Activated naive CD4-positive, alpha-beta T cell treated with anti-CD3 and anti-CD28 coated beads, Interleukin-2, amount 50 U/mL, for 72 hours (primary cell): Measurements from ENCODE around the gene MLLT6. TPM values are rescaled to one million over a fixed set of nuclear protein-coding genes. Genes with fewer than 3 reads are reported as not detected.

ENCODE experiments used
- ATAC-seq, 2 donors: fragments of 150-1000 bp; cut with Tn5 transposase; 2 replicates each; pipeline ENCODE4 v1.10.0; 2021; ENCODE audit warnings: mild to moderate bottlenecking in 2 of 2, moderate library complexity in 2 of 2
- DNase-seq, 2 donors: peaks; one replicate each; pipeline ENCODE4 v3.0.0; 2021 to 2022; ENCODE audit warnings: low spot score in 2 of 2
- H3K27ac Mint-ChIP-seq, 2 donors: one replicate each; pipeline ENCODE4 v1.8.0; 2022; ENCODE audit warnings: mild to moderate bottlenecking in 2 of 2, mixed read lengths in 2 of 2
- H3K36me3 Mint-ChIP-seq, 2 donors: one replicate each; pipeline ENCODE4 v1.8.0; 2022; ENCODE audit warnings: mixed read lengths in 2 of 2
- H3K9me3 Mint-ChIP-seq, 2 donors: one replicate each; pipeline ENCODE4 v1.8.0; 2022; ENCODE audit warnings: mixed read lengths in 2 of 2
- total RNA-seq, 2 donors: library from RNA; stranded (reverse); gene quantifications; one replicate each; pipeline ENCODE4 v1.2.3, GENCODE V29; 2022

Gene MLLT6
- total RNA-seq, 2 donors from 2014 or later: 204 to 288 TPM

DNA sequence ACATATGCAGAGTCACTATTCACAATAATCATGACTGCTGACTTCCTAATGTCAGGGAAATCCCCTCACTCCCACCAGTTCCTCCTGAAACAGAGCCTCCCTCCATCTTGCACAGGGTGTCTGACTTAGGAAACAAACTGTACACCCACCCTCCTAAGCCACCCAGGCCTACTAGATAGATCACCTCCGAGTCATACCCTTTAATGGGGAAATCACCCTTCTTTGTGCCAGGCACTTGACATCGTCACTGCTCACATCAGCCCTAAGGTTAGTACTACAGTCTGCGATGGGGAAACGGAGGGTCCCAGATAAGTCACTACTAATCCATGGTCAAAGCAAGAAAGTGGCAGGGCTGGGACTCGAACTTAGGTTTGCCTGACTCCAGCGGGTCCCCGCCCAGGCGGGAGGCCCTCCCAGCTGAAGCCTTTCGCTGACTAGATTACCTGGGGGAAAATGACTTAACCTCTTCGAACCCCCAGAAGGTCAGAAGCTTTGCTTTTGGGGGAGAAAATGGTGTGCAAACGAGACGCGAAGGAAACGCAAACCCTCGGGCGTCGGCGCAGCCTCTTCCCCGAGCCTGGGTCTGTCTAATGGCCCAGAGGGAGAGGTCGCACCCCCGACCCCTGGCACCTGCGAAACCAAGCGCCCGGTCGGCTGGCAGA lies 3.4 kb upstream of the MLLT6 start:
- Mint-ChIP-seq H3K36me3 (peaks cover 30 to 36% of the 10 kb centered on the region in 2 donors), H3K9me3 (peaks cover 4% of the 10 kb centered on the region in 2 donors), H3K27ac (peak overlapping the region; percentile 99 to 100)
- peak; percentile 75 to 76 for ATAC-seq
- DNase-seq: peak; percentile 76 to 87

DNA sequence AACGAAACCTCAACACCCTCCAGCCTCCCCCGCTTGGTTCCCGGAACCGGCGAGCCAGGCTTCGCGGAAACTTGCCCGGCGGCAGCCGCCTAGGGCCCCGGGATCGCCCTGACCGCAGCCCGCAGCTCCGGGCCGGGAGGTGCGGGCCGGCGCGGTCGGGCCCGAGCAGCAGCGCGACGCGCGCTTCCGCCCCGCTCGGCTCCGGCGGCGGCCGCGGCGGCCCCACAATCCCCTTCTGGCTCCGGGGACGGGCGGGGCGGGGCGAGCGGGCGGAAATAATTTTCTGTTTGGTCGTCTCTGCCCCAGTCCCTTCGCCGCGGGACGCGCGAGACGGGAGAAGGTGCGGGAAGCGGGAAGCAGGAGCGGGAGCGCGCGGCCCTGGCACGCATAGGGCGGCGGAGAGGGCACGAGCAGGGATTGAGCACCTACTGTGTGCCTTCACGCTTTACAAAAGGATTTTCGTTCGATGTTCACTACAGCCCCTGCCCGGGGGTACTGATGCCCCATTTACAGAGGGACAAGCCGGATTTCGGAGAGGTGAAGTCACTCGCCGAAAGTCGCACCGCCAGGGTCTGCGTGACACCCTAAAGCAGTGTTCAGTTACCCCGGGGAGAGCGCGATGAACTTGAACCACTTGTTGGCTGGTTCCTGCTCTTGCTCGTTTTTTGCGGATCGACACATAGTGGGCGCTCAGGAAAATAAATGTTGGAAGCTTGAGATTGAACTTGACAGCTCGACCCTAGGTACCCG lies 2.7 kb upstream of the MLLT6 start:
- H3K27ac Mint-ChIP-seq: peak overlapping the region; percentile 100
- H3K36me3 Mint-ChIP-seq: peaks cover 35 to 43% of the 10 kb centered on the region in 2 donors
- peaks cover 4% of the 10 kb centered on the region in 2 donors for H3K9me3 Mint-ChIP-seq
- peak; percentile 75 to 85 for DNase-seq
- peak; percentile 10 to 49 for ATAC-seq

GRCh38 chr17:38702916-38703741 lies 1.9 kb upstream of the MLLT6 start:
- peaks cover 4% of the 10 kb centered on the region in 2 donors for H3K9me3 Mint-ChIP-seq
- H3K36me3 Mint-ChIP-seq: peaks cover 41 to 48% of the 10 kb centered on the region in 2 donors
- H3K27ac Mint-ChIP-seq: peak overlapping the region; percentile 100
- DNase-seq: peak; percentile 29 to 68
- no peak for ATAC-seq

DNA sequence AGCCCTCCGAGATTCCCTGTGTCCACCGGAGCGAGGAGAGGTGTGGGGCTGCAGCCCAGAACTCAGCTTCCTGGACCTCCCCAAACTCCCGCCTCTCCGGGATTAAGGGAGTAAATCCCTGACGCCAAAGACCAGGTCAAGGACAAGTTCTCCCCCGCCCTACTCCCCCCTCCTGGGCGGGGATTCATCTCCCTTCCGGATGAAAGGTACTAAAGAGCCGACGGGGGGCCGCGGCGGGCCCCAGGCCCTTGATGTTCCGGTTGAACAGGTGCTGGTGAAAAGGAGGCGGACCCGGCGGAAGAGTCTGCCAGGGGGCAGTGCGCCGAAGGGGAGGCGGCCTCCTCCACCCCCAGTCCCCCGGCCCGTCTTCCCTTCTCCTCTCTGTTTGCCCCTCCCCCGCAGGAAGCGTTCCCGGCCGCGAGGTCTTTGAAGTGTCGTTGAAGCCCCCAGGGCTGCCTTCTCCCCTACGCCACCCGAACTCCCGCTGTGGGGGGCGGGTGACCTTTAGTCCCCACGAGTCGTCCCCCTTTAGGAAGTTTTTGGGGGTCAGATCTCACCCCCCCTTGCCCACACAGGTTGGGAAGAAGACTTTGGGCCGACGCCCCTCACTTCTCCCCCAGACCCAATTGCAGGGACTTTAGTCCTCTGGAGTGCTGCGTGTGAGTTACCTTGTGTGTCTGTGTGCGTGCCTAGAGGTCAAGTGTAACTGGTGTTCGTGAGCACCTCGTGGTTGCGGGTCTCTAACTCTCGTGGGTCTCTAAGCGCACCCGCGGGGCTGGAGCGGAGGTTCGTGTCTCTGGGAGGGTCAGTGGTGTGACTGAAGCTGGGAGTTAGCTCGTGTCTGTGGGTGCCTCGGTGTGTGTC lies 1.1 kb upstream of the MLLT6 start:
- peak overlapping the region; percentile 100 for H3K27ac Mint-ChIP-seq
- peaks cover 4% of the 10 kb centered on the region in 2 donors for H3K9me3 Mint-ChIP-seq
- peak; percentile 78 to 83 for DNase-seq
- ATAC-seq: peak; percentile 3 to 29
- H3K36me3 Mint-ChIP-seq: peaks cover 44 to 48% of the 10 kb centered on the region in 2 donors

DNA sequence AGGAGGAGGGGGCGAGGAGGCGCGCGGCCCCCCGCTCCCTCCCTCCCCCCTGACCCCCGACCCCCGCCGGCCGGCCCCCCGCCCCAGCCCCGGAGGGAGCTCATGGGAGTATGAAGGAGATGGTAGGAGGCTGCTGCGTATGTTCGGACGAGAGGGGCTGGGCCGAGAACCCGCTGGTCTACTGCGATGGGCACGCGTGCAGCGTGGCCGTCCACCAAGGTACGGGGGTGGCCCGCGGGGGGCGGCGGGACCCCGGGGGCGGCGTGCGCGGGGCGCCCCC lies 390 bp downstream of the MLLT6 start:
- Mint-ChIP-seq H3K27ac (peak overlapping the region in 1 of 2 donors; percentile 94), H3K9me3 (no peaks in the 10 kb centered on the region), H3K36me3 (peaks cover 48 to 56% of the 10 kb centered on the region in 2 donors)
- DNase-seq: no peak
- ATAC-seq: no peak

DNA sequence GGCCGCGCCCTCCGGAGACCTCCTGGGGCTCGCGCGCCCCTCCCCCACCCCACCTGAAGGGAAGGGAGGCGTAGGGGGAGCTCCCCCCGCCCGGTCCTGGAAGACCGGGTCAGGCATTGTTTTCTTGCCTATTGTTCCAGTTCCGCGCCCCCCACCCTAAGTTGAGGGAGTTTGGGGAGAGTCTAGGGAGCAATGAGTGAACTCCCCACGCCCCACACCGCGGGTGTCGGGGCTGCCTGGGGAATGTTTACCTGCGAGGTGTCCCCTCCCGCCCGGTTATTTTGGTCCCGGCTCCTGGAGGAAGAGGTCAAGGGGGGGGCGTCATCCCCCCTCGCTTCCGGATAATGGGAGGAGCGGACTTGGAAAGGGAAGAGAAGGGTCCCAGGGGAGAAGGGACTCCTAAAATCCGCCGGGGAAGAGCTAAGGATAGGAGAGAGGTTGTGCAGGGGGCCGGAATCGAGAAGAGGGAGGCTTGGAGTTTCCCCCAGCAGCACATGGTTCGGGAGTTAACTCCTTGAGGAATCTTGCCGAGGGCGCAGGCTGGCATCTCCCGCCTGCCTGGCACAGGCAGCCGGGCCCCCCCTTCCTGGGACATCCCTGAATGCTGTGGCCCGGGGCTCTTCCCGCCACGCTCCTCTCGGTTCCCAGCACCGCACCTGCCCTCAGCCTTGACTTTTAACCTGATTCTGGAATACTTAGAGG lies 881 bp downstream of the MLLT6 start:
- H3K36me3 Mint-ChIP-seq: peaks cover 52 to 56% of the 10 kb centered on the region in 2 donors
- DNase-seq: no peak
- no peak for ATAC-seq
- peak overlapping the region; percentile 94 to 98 for H3K27ac Mint-ChIP-seq
- no peaks in the 10 kb centered on the region for H3K9me3 Mint-ChIP-seq

DNA sequence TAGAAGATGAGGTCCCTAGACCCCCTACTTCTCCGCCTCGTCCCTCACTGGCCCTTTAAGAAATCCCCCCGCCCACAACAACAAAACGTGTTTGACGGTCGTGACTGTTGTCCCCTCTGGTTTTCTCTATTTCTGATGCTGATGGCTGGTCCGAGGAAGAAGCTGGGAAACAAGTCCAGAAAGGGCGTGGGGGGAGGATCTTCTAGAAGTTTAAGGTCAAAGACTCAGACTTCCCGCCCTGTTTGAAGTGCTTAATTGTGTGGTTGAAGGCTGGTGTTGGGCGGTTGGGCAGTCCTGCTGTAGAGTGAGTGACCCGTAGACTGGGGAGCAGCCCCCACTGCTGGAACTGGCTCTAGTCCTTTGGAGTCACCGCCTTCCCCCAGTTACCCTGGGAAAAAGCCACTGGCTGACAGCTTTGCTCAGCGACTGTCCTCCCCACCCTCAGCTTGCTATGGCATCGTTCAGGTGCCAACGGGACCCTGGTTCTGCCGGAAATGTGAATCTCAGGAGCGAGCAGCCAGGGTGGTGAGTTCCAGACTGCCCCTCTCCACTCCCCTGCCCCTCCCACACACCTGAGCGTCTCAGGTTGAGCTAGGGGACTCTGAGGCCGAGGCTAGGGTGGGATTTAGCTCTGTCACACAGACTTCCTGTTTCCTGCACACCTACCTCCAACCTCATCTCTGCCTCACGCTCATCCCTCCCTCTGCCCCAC lies 1.6 kb downstream of the MLLT6 start:
- Mint-ChIP-seq H3K9me3 (no peaks in the 10 kb centered on the region), H3K27ac (peak overlapping the region; percentile 94 to 98), H3K36me3 (peaks cover 53 to 56% of the 10 kb centered on the region in 2 donors)
- ATAC-seq: peak in 1 of 2 donors; percentile 11
- DNase-seq: no peak

DNA sequence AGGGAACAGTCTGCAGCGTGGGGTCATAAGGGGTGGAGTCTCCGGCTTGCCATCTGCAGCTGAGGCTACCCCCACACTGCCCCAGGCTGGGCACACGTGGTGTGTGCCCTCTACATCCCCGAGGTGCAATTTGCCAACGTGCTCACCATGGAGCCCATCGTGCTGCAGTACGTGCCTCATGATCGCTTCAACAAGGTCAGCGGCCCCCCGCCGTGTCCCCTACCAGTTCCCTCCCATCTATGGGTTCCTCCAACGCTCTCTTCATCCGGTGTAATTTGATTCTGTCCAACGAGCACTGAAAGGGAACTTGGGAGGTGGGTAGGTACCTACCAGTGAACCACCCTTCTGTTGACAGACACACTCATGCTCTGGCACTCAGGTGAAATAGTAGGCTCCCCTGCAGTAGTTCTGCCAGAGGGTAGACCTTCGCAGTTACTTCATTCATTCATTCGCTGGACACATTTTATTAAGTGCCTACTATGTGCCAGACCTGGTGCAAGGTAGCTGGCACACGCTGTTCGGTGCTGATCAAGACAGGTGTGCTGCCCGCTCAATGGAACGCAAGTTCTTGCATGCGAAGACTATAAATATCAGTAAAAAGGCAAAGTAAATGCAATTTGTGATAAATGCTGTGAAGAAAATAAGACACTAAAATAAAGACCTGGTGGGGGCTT lies 2.7 kb downstream of the MLLT6 start:
- Mint-ChIP-seq H3K9me3 (no peaks in the 10 kb centered on the region), H3K36me3 (peaks cover 51 to 56% of the 10 kb centered on the region in 2 donors), H3K27ac (peak overlapping the region; percentile 40 to 94)
- DNase-seq: no peak
- ATAC-seq: no peak

GRCh38 chr17:38709104-38709820 lies 4.2 kb downstream of the MLLT6 start:
- Mint-ChIP-seq H3K9me3 (no peaks in the 10 kb centered on the region), H3K27ac (peak overlapping the region; percentile 13 to 83), H3K36me3 (peaks cover 36 to 44% of the 10 kb centered on the region in 2 donors)
- no peak for DNase-seq
- ATAC-seq: no peak

GRCh38 chr17:38709864-38710603 lies 5.0 kb downstream of the MLLT6 start:
- no peak for DNase-seq
- no peak for ATAC-seq
- Mint-ChIP-seq H3K36me3 (peaks cover 31 to 45% of the 10 kb centered on the region in 2 donors), H3K27ac (peak overlapping the region; percentile 13 to 93), H3K9me3 (no peaks in the 10 kb centered on the region)

DNA sequence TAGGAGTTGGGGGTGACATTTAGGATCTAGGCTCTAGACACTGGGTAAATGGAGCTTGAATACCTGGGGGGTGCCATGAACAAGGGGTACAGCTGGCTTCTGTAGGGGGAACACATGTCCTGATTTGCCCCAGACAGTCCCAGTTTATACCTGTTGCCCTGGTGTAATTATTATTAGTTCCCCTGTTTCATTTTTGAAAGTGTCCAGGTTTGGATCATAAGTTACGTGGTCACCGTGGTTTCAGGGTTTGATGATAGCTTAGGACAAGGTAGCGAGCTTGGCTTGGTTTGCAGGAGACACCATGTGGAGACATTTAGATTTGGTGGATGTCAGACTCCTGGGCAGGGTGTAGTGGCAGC lies 5.5 kb downstream of the MLLT6 start:
- Mint-ChIP-seq H3K9me3 (no peaks in the 10 kb centered on the region), H3K36me3 (peaks cover 31 to 45% of the 10 kb centered on the region in 2 donors), H3K27ac (peak overlapping the region; percentile 13 to 93)
- DNase-seq (no peak), ATAC-seq (no peak)

GRCh38 chr17:38710985-38711384 lies 5.9 kb downstream of the MLLT6 start:
- Mint-ChIP-seq H3K9me3 (no peaks in the 10 kb centered on the region), H3K36me3 (peaks cover 28 to 42% of the 10 kb centered on the region in 2 donors), H3K27ac (peak overlapping the region; percentile 13 to 93)
- no peak for DNase-seq
- no peak for ATAC-seq

- no peak for ATAC-seq
- H3K36me3 Mint-ChIP-seq: peaks cover 18 to 34% of the 10 kb centered on the region in 2 donors
Measured at GRCh38 chr17:38711792-38712571, 6.9 kb downstream of the MLLT6 start.

More at GRCh38 chr17:38711792-38712571, 6.9 kb downstream of the MLLT6 start:
- Mint-ChIP-seq H3K9me3 (no peaks in the 10 kb centered on the region), H3K27ac (peak overlapping the region; percentile 28 to 93)
- DNase-seq: no peak
